Raji (cell line): ENCODE measurements around the gene CYP27B1.

Source experiments
- POLR2A ChIP-seq: IDR thresholded peaks from 2 replicates; pipeline ENCODE4 v1.6.1; 2011; ENCODE audit warnings: low read depth, low read length, control low read depth; ENCODE audit not compliant: insufficient read depth

The CYP27B1 gene

DNA sequence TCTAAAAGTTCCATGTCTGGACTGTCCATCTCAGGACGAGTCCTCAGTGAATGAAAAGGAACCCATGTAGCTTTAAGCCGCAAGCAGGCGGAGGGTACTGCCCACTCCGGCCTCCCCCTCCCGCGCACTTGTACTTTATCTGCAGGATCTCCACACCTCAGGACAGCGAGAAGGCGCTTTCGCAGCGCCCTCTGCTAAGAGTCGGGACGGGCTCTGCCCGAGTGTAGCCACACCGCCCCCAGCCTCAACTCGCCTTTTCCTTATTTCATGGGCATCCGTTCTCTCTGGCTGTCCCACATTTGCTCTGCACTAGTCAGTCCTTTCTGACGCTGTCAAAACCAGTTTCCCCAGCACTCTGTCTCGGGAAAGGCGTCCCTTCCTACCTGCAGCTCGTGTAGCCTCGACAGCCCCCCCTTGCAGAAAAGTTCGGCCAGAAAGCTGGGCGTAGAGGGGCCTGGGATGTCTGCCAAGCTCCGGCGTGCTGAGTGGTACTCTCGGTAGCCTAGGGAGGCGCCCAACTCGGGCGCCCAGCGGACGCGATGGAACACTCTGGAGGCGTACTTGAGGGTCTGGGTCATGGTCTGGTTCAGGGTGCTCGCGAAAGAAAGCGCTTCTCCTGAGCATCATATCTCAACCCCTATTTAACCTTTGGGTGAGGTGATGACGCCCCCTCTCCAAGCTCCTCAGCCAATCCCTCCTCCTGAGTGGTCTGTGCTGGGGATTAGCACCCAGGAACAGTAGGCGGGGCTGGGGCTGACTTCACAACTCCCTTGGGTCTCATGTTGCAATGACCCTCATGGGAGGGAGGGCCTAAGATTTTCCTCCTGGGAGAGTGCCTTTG is at the start of gene CYP27B1:
Gene CYP27B1 (minus strand): TSS at position 615 of the 841 bp plus-strand sequence. CDS start 37 bp downstream, at position 578.
- TF ChIP-seq POLR2A = no peak

DNA sequence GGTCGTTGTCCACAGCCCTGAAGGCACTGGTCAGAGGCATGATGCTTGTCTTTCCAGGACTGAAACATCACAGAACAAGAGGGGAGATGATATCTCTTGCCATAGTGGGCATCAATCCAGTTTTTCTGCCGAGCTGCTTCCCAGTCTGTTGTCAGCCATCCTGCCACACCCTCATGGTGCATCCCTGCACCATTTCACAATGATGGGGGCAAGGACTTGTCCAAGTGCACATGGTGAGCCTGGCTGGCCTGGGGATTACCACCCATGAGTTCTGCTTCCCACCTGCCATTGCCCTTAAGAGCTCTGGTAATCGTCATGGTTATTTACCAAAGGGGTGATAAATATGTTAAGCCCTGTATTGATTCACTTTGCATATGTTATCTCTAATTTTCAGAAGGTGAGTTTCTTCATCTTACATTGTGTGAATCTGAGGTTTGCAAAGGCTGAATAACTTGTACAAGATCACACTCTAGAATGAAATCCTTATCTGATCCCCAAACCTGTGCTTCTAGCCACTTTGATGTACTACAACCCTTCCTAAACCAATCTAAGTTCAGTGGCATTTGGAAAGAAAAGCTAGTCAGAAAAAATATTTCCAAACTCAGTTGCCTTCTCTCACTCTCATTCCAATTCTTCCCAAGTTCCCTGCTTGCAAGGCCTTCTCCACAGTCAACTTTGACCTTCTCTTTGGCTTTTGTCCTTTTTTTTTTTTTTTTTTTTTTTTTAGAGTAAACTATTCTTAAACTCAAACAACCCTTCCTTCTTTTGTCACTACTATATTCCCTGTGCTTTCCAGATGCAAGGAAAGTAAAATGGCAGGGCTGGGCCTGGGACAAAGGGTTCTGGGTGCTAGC is 49.4 kb upstream of the CYP27B1 start:
- TF ChIP-seq POLR2A = no peak

GRCh38 chr12:57815177-57816000 is 48.5 kb upstream of the CYP27B1 start:
- TF ChIP-seq POLR2A = no peak

DNA sequence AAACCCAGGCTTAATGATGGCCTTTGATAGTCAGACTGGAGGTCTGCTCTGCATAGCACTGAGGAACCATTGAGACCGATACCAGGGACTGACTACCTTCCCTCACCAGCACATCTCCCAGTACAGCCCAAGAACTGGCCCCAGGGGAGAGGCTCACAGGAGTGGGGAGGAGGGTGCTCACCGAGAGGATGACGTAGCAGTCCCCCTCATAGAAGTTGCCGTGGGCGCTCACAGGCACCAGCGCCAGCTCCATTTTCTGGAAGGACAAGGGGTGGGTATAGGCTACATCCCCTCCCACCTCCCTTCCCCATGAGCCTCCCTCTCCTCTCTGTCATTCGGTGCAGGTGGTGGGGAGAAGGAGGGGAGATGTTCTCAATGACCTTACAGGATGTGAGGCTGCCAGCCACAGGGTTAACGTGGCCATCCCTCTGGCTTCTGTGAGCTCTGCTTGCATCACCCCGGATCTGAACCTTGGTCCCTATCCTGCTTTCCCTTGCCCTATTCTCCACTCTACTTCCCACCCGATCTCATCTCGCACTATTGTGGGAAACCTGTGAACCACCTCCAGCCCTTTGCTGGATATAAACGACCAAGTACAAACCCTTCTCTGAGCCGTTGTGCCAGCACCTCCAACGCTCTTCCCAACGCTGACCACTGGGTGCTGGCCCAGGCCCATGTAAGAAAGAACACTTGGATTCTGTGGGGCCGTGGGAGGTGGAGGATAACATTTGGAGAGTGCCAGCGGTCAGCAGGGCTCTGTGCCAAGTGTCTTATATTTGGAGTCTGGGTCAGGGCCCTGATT is 47.3 kb upstream of the CYP27B1 start:
- no peak for TF ChIP-seq POLR2A

GRCh38 chr12:57813111-57813970 is 46.5 kb upstream of the CYP27B1 start:
- TF ChIP-seq POLR2A = no peak

- no peak for TF ChIP-seq POLR2A
These were observed 44.3 kb upstream of the CYP27B1 start for GRCh38 chr12:57811028-57811755.

- no peak for TF ChIP-seq POLR2A
These were observed 43.6 kb upstream of the CYP27B1 start for GRCh38 chr12:57810450-57810849.

GRCh38 chr12:57809425-57809824 is 42.5 kb upstream of the CYP27B1 start:
- no peak for TF ChIP-seq POLR2A

DNA sequence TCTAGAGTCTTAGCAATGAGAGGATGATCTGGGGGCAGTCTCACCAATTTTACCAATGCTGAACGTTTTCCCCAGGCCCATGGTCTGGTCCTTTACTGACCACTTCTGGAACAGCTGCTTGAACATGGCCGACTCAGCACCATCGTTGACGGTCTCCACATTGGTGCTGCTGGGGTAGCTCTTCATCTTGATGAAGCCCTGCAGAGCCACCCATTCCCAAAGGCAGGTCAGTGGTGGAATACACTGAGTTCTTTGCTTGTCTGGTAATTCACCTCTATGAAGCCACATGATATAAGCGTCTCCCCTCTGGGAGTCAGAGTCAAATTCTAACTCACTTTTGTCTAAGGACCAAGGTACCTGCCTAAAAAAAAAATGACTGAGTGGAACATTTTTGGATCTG is 41.5 kb upstream of the CYP27B1 start:
- no peak for TF ChIP-seq POLR2A

DNA sequence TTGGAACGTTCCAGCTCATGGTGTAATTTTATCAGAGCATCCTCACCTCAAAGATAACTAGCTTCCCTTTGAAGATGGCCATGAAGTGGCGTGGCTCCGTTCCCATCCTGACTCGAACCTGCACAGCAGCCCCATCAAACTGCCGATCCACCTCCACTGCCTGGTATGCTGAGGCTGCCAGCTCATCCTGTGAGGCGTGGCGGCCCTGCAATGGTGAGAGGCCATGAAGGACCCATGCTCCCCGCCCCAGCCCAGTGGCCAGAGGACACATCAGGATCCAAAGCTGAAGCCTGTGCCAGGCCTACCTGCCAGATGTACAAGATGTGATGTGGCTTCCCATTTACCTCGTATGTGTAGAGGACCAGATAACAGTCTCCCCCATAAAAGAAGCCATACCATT is 40.4 kb upstream of the CYP27B1 start:
- no peak for TF ChIP-seq POLR2A

- no peak for TF ChIP-seq POLR2A
These were observed 39.8 kb upstream of the CYP27B1 start for GRCh38 chr12:57806677-57807076.

GRCh38 chr12:57803319-57803893 is 36.5 kb upstream of the CYP27B1 start:
- no peak for TF ChIP-seq POLR2A
